DMS79 (cell line): ENCODE results near the gene NENF.
"Not testable (repeated sequence)": the region's sequence is repeated elsewhere in the genome, so short reads cannot be mapped to it uniquely, and the experiment has no call there.

Experiments used
- DNase-seq: peaks from one replicate; lab custom pipeline; 2025; lab: John Stamatoyannopoulos, UW

NENF gene

GRCh38 chr1:212432661-212433576 lies at the start of gene NENF:
Gene NENF, plus strand, starts transcription at chr1:212432920. Its CDS starts 24 bp downstream, at chr1:212432944.
- DNase-seq: peak; percentile 43

- no peak for DNase-seq
These were observed 46.7 kb upstream of the NENF start for GRCh38 chr1:212386029-212386428.

DNA sequence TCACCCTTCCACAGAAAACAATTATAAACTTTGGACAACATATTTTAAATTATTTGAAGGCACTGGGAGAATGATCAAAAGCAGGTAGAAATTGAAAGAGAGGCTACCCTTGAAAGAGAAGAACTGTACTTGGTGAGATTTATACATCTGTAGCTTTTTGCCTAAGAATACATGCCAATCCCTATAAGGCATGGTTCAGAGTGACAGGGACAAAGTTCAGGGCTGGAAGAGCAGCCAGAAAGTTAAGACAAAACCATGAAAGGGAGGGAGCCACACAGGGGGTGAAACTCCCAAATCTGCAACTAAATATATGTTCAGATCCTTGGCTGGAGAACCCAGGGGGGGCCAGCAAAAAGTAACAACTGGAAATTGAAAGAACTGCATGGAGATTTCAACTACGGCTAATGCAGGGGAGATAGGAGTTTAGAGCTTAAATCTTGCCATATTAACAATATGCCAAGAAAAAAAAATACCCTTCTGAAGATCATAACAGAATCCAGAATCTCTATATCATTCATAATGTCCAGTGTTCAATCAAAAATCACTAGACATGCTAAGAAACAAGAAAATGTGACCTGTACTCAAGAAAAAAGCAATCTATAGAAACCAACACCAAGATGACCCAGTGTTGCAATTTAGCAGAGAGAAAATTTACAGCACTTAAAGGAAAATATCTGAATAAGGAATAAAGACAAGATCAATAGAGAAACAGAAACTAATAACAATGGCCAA lies 43.6 kb upstream of the NENF start:
- no peak for DNase-seq

- not testable (repeated sequence) for DNase-seq
These were observed 36.9 kb upstream of the NENF start for GRCh38 chr1:212395678-212396437.

GRCh38 chr1:212396638-212397037 lies 36.1 kb upstream of the NENF start:
- DNase-seq: no peak

DNA sequence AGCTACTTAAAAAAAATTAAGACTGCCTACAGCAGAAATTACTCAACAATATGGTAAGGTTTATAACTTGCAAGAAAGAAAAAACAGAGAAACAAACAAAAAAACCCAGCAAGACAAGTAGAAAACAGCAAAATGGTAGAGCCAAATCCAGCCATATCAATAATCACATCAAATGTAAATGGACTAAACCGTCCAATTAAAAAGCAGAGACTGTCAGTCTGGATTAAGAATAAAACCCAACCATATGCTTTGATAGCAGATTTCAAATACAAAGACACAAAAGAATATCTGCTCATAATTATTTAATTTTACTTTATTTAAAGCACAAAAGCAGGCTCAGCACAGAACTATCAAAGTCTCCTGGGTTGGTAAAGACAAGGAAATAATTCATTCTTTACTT lies 35.5 kb upstream of the NENF start:
- DNase-seq: no peak

DNA sequence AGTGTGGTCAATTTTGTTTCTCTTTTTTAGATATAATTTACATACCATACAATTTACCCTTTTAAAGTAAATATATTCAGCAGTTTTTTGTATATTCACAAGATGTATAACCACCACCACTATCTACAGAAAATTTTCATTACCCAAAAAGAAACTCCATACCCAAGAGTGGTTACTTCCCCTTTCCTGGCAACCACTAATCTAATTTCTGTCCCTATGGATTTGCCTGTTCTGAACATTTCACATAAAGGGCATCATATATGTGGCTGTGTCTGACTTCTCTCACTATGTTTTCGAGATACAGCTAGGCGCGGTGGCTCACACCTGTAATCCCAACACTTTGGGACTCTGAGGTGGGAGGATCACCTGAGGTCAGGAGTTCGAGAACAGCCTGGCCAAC lies 31.7 kb upstream of the NENF start:
- DNase-seq: no peak

- no peak for DNase-seq
These were observed 30.7 kb upstream of the NENF start for GRCh38 chr1:212401838-212402582.

DNA sequence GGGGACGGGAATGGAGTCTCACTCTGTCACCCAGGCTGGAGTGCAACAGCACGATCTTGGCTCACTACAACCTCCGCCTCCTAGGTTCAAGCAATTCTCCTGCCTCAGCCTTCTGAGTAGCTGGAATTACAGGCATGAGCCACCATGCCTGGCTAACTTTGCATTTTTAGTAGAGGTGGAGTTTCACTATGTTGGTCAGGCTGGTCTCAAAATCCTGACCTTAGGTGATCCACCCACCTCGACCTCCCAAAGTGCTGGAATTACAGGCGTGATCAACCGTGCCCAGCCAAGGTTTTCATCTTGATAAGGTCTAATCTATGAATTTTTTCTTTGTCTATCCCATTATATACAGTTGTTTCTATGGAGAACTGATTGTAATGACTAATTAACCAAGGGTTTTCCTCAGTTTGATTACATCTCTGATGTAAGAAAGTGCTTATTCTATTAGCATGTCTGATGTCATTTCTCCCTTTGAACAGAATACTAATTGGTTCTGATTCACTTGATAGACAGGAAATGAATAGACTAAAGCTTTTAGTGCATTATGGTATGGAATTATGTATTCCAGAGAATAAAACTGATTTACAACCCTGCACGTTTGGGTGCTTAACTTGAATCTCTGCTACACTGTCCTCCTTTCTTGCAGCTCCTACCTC lies 29.9 kb upstream of the NENF start:
- DNase-seq: no peak

- DNase-seq: no peak
These were observed 22.4 kb upstream of the NENF start for GRCh38 chr1:212410231-212410820.

DNA sequence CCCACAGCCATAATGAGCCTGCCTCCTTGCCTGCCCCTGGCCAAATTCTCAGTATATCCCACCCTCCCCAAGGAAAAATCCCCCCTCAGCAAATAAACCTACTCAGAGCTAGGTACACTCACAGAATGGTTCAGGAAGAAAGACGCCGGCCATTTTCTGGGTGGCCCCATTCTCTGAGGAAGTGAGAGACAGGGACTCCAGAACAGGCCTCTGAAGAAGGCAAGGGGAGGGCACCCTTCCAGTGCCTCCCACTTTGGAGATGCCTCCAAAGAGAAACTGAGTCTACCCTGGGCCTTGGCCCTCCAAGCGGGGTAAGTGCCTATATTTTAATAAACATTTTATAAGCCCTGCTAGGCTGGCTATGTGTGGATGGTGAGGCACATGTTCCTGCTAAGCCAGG lies 20.3 kb upstream of the NENF start:
- no peak for DNase-seq

- DNase-seq: no peak
These were observed 18.8 kb upstream of the NENF start for GRCh38 chr1:212413902-212414327.

DNA sequence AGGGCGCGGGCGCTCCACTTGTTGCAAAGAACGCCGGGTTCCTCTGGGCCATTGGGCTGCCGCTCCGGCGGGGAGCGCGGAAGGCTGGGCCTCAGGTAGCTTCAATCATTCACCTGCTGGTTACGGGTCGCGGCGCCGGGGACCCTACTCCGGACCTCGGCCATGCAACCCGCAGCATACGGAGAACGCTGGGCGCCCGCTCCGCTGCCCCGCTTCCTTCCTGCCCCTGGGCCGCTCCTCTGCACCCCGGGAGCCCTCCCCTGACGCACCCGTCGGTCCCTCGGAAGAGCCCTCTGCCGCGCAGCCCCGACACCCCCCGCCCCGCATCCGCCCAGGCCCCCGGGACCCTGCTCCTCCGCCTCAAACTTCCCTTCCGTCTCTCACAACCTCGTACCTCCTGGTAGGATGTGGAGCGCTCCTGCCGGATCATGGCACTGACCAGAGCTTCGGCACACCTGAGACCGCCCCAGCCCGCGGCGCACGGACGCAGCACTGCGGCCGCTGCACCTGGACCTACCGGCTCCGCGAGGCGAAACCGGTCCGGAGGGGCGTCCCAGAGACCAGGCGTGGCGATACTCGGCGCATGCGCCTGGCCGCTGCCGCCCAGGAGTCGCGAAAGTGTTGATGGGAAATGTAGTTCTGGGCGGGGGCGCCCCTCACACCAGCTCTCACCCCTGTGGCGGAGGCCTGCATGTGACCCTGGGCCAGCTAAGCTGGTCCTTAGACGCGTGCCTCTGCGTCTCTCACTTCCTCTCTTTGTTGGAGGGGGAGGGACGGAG lies 18.2 kb upstream of the NENF start, which contains the start of gene PACC1:
Gene PACC1, minus strand, starts transcription at position 559 of the 779 bp plus-strand sequence. Its CDS starts 129 bp downstream, at position 430.
- peak; percentile 86 for DNase-seq

DNA sequence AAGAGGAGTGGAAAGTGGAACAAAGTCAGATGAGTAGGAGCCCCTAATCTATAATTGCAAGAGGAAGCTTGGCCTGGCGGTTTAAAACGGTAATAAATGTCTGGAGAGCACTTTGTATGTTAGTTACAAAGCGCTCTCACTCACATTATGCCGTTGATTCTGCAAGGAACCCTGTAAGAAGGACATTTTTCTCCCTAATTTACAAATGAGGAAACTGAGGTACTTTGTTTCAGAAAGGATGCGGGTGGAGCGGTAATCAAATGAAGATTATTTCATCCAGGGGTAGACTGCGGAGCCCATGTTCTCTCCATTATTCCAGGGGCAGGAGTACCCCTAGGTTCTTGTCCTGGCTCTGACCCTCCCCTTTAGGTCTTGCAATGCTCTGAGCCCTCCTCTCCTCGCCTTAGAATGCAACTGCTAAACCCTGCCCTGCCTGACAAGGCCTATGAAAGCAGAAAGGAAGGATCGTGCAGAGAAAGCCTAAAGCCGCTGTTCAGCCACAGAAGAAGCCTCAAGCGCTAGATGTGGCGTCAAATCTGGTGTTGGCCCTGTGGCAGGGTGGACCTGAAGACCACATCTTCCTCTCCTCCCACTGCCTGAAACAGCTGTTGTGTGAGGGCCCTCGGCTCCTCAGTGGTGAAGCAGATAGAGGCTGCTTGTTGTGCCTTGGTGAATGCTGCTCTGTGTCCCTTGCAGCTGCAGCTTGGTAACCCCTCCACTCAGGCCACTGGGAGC lies 17.4 kb upstream of the NENF start:
- no peak for DNase-seq

DNA sequence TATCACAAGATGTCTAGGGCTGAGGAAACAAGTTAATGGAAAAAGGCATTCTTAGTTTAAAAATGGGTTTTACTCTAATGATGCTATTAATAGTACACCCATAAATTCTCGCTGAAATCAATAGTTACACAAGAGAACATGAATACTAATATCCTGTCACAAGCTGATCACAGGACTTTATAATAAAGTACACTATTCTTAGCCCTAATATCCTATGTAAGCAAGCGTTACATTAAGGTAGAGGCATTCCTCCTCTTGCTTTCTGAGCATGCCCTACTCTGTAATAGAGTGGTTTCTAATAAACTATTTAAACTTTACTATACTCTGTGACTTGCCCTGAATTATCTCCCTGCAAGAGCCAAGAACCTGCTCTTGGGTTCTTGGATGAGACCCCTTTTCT lies 11.6 kb upstream of the NENF start:
- DNase-seq: no peak

DNA sequence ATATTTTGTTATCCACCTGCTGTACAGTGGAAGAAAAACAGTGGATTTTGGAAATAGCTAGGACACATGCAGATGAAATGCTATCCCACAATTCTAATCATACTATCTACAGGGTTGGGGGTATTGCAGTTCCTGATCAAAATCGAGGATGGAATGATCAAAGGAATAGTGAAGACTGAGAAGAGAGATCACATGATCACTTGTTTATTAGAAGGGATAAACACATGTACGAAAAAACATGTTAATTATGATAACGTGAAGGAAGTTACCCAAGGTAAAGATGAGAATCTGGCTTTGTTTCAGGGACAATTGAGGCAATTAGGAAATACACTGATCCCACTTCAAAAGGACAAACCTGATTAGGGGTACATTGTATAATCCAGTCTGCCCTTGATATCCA lies 8.8 kb upstream of the NENF start:
- DNase-seq: no peak

GRCh38 chr1:212428496-212428895 lies 4.2 kb upstream of the NENF start:
- no peak for DNase-seq

GRCh38 chr1:212430416-212430815 lies 2.3 kb upstream of the NENF start:
- DNase-seq: no peak

GRCh38 chr1:212430955-212431394 lies 1.7 kb upstream of the NENF start:
- DNase-seq: no peak
